Measurements from ENCODE around the gene AICDA. TPM values are rescaled to one million over a fixed set of nuclear protein-coding genes. Genes with fewer than 3 reads are reported as not detected.
"Not testable (repeated sequence)": the region's sequence is repeated elsewhere in the genome, so short reads cannot be mapped to it uniquely, and the experiment has no call there.

AICDA gene
- total RNA-seq, 1 donor from 2014 or later: not detected

DNA sequence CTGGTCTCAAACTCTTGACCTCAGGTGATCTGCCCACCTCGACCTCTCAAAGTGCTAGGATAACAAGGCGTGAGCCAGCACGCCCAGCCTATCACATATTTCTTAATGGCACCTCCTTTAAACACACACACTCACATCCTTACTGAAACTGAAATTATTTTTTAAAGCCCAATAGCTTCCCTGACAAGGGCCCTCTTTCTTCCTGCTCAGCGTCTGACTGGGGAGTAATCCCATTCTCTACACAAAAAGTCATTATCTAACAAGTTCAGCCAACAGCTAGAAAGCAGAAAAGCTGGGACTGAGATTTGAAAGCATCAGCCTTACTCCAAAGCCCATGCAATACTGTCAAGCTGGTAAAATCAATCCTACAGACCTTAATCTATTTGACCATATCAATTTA is 10.0 kb upstream of the AICDA start:
- peaks cover 8% of the 10 kb centered on the region for H3K9me3 ChIP-seq (ENCODE audit: low read depth)
- no peak for DNase-seq (ENCODE audit: low spot score)
- no peak overlapping the region for H2AFZ ChIP-seq (replicated peaks)
- Mint-ChIP-seq H3K27ac (no peak overlapping the region), H3K27me3 (ENCODE audit: insufficient read depth, low read depth) (peaks cover 4% of the 10 kb centered on the region), H3K9me3 (peaks cover 20% of the 10 kb centered on the region), H3K36me3 (no peaks in the 10 kb centered on the region), H3K4me3 (peak overlapping the region; percentile 5), H3K4me1 (peaks cover 4% of the 10 kb centered on the region)
- no peaks in the 10 kb centered on the region for H3K36me3 ChIP-seq
- H3K27me3 ChIP-seq: no peaks in the 10 kb centered on the region
- H3F3A ChIP-seq (ENCODE audit: low read depth): no peaks in the 10 kb centered on the region
- H3K79me2 ChIP-seq (ENCODE audit: low read depth): no peaks in the 10 kb centered on the region
- H3K4me1 ChIP-seq: no peaks in the 10 kb centered on the region
- no peak for TF ChIP-seq EZH2 (IDR thresholded peaks at IDR 0.05)
- TF ChIP-seq EZH2phosphoT487 (IDR thresholded peaks at IDR 0.05): no peak
- TF ChIP-seq, protein P1, sequence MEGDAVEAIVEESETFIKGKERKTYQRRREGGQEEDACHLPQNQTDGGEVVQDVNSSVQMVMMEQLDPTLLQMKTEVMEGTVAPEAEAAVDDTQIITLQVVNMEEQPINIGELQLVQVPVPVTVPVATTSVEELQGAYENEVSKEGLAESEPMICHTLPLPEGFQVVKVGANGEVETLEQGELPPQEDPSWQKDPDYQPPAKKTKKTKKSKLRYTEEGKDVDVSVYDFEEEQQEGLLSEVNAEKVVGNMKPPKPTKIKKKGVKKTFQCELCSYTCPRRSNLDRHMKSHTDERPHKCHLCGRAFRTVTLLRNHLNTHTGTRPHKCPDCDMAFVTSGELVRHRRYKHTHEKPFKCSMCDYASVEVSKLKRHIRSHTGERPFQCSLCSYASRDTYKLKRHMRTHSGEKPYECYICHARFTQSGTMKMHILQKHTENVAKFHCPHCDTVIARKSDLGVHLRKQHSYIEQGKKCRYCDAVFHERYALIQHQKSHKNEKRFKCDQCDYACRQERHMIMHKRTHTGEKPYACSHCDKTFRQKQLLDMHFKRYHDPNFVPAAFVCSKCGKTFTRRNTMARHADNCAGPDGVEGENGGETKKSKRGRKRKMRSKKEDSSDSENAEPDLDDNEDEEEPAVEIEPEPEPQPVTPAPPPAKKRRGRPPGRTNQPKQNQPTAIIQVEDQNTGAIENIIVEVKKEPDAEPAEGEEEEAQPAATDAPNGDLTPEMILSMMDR (IDR thresholded peaks at IDR 0.05): no peak
- no peak overlapping the region for H3K4me2 ChIP-seq
- H3K4me3 ChIP-seq: no peak overlapping the region
- H3K9ac ChIP-seq: no peak overlapping the region
- no peaks in the 10 kb centered on the region for H4K20me1 ChIP-seq (ENCODE audit: low read depth)
- H3K27ac ChIP-seq: no peak overlapping the region

DNA sequence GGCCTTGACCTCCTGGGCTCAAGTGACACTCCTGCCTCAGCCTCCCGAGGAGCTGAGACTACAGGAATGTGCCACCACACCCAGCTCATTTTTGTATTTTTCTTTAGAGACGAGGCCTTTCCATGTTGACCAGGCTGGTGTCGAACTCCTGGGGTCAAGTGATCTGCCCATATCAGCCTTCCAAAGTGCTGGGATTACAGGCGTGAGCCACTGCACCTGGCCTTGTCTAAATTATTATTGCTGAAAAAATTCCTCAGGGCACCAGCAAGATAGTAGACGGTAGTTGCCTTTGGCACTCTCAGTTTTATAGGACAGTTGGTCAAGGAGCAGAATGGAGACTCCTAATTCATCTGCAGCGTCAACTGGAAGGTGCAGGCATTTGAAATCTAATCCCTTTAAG is 2.5 kb upstream of the AICDA start:
- no peak overlapping the region for H3K4me3 ChIP-seq
- Mint-ChIP-seq H3K4me3 (no peak overlapping the region), H3K36me3 (no peaks in the 10 kb centered on the region), H3K9me3 (peaks cover 5% of the 10 kb centered on the region), H3K4me1 (peaks cover 8% of the 10 kb centered on the region), H3K27ac (no peak overlapping the region), H3K27me3 (ENCODE audit: insufficient read depth, low read depth) (peaks cover 7% of the 10 kb centered on the region)
- no peaks in the 10 kb centered on the region for H3F3A ChIP-seq (ENCODE audit: low read depth)
- no peak overlapping the region for H2AFZ ChIP-seq (replicated peaks)
- no peaks in the 10 kb centered on the region for H3K79me2 ChIP-seq (ENCODE audit: low read depth)
- no peak for TF ChIP-seq EZH2phosphoT487 (IDR thresholded peaks at IDR 0.05)
- DNase-seq (ENCODE audit: low spot score): no peak
- no peaks in the 10 kb centered on the region for H3K9me3 ChIP-seq (ENCODE audit: low read depth)
- H3K27ac ChIP-seq: no peak overlapping the region
- H3K4me2 ChIP-seq: no peak overlapping the region
- H3K36me3 ChIP-seq: no peaks in the 10 kb centered on the region
- H3K4me1 ChIP-seq: no peaks in the 10 kb centered on the region
- H3K27me3 ChIP-seq: no peaks in the 10 kb centered on the region
- H4K20me1 ChIP-seq (ENCODE audit: low read depth): no peaks in the 10 kb centered on the region
- H3K9ac ChIP-seq: no peak overlapping the region

DNA sequence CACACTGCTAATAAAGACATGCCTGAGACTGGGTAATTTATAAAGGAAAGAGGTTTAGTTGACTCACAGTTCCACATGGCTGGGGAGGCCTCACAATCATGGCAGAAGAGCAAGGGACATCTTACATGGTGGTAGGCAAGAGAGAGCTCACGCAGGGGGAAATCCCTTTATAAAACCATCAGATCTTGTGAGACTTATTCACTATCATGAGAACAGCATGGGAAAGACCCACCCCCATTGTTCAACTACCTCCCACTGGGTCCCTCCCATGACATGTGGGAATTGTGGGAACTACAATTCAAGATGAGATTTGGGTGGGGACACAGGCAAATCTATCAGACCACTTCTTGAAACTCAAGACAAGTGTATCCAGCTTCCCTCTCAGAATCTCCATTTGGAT is 1.2 kb upstream of the AICDA start:
- not testable (repeated sequence) for H3K9me3 Mint-ChIP-seq; H3F3A ChIP-seq (ENCODE audit: low read depth); H3K27ac Mint-ChIP-seq

DNA sequence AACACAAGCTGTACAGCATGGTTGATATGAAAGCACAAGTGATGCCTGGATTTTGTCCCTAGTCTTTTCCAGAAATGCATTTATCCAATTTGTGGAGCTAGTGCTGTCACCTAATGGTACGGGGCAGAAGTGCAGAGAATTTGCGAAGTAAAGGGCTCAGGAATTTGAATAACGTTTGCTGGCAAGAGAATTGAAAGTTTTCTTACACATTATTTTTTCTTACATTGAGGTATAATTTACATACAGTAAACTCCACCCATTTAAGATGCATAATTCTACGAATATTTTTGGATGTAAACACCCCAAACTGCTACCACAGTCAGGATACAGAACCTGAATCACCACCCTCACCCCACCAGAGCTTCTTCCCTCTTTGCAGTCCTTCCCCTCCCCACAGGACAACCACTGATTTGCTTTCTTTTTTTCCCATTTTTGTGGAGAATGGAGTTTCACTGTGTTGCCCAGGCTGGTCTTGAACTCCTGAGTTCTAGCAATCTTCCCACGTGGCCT is 3.5 kb downstream of the AICDA start:
- Mint-ChIP-seq H3K9me3 (no peaks in the 10 kb centered on the region), H3K36me3 (no peaks in the 10 kb centered on the region), H3K4me3 (no peak overlapping the region), H3K27ac (no peak overlapping the region), H3K27me3 (ENCODE audit: insufficient read depth, low read depth) (no peaks in the 10 kb centered on the region), H3K4me1 (peaks cover 8% of the 10 kb centered on the region)
- no peaks in the 10 kb centered on the region for H3K79me2 ChIP-seq (ENCODE audit: low read depth)
- H3K4me1 ChIP-seq: peaks cover 5% of the 10 kb centered on the region
- no peak overlapping the region for H3K27ac ChIP-seq
- no peaks in the 10 kb centered on the region for H3F3A ChIP-seq (ENCODE audit: low read depth)
- peak; percentile 56 for DNase-seq (ENCODE audit: low spot score)
- no peak overlapping the region for H3K4me3 ChIP-seq
- no peak overlapping the region for H3K4me2 ChIP-seq
- TF ChIP-seq, protein P1 (IDR thresholded peaks at IDR 0.05): peak; percentile 76
- no peak for TF ChIP-seq EZH2phosphoT487 (IDR thresholded peaks at IDR 0.05)
- H3K36me3 ChIP-seq: no peaks in the 10 kb centered on the region
- no peaks in the 10 kb centered on the region for H4K20me1 ChIP-seq (ENCODE audit: low read depth)
- H2AFZ ChIP-seq (replicated peaks): peak overlapping the region; percentile 59
- H3K27me3 ChIP-seq: no peaks in the 10 kb centered on the region
- no peak overlapping the region for H3K9ac ChIP-seq
- H3K9me3 ChIP-seq (ENCODE audit: low read depth): no peaks in the 10 kb centered on the region

More for the DNA sequence above, 1.2 kb upstream of the AICDA start:
- H4K20me1 ChIP-seq (ENCODE audit: low read depth); H3K27me3 ChIP-seq; H3K36me3 Mint-ChIP-seq; H3K27ac ChIP-seq; DNase-seq (ENCODE audit: low spot score); H3K27me3 Mint-ChIP-seq (ENCODE audit: insufficient read depth, low read depth); H3K4me3 ChIP-seq; H3K79me2 ChIP-seq (ENCODE audit: low read depth); H3K4me3 Mint-ChIP-seq; H3K4me1 ChIP-seq; H3K4me2 ChIP-seq; H3K9ac ChIP-seq; H3K9me3 ChIP-seq (ENCODE audit: low read depth); H3K36me3 ChIP-seq; H3K4me1 Mint-ChIP-seq: not testable (repeated sequence)
- peak overlapping the region; percentile 1 for H2AFZ ChIP-seq (replicated peaks)
